GF-D8 (cell line): Measurements from ENCODE around the gene NMNAT1.
A peak's percentile ranks its signal among the peaks of the same experiment; 100 is the strongest.
"Not testable (repeated sequence)": the region's sequence is repeated elsewhere in the genome, so short reads cannot be mapped to it uniquely, and the experiment has no call there.

Experiments used
- DNase-seq: peaks from one replicate; lab custom pipeline; 2025; lab: John Stamatoyannopoulos, UW

NMNAT1 gene

GRCh38 chr1:10020086-10020485, 76.8 kb downstream of the NMNAT1 start:
- no peak for DNase-seq

- DNase-seq: not testable (repeated sequence)
These were observed 77.4 kb downstream of the NMNAT1 start for GRCh38 chr1:10020678-10021077.

GRCh38 chr1:10021992-10022391, 78.7 kb downstream of the NMNAT1 start:
- not testable (repeated sequence) for DNase-seq

- DNase-seq: no peak
These were observed 79.4 kb downstream of the NMNAT1 start for GRCh38 chr1:10022656-10023055.

GRCh38 chr1:10025354-10025753, 82.1 kb downstream of the NMNAT1 start:
- DNase-seq: no peak

- no peak for DNase-seq
These were observed 83.8 kb downstream of the NMNAT1 start for GRCh38 chr1:10027027-10027426.

- DNase-seq: not testable (repeated sequence)
These were observed 85.8 kb downstream of the NMNAT1 start for GRCh38 chr1:10028956-10029500.

GRCh38 chr1:10031461-10031860, 88.2 kb downstream of the NMNAT1 start:
- DNase-seq: no peak

GRCh38 chr1:10032590-10033358, 89.5 kb downstream of the NMNAT1 start, which contains the start of gene UBE4B:
TSS of gene UBE4B (plus strand) at chr1:10032958. CDS start at chr1:10033671, 713 bp downstream.
- DNase-seq: peak; percentile 90

- peak; percentile 16 for DNase-seq
These were observed 90.1 kb downstream of the NMNAT1 start for GRCh38 chr1:10033359-10033845.
